CD4-positive, alpha-beta T cell treated with Interleukin-4 for 4 hours (primary cell): ENCODE results near the gene RARA.
"Not testable (repeated sequence)": the region's sequence is repeated elsewhere in the genome, so short reads cannot be mapped to it uniquely, and the experiment has no call there.

Experiments
- DNase-seq: peaks from one replicate; pipeline ENCODE4 v3.0.0-alpha.2; 2020

Gene RARA

GRCh38 chr17:40298726-40299125, 10.3 kb upstream of the RARA start:
- no peak for DNase-seq

- not testable (repeated sequence) for DNase-seq
Observed at GRCh38 chr17:40299159-40299757, 9.7 kb upstream of the RARA start.

GRCh38 chr17:40301315-40301714, 7.7 kb upstream of the RARA start:
- DNase-seq: no peak

- DNase-seq: peak; percentile 76
Observed at GRCh38 chr17:40303009-40303657, 5.8 kb upstream of the RARA start.

GRCh38 chr17:40303708-40304551, 5.0 kb upstream of the RARA start:
- DNase-seq: no peak

- not testable (repeated sequence) for DNase-seq
Observed at GRCh38 chr17:40304552-40304863, 4.5 kb upstream of the RARA start.

- not testable (repeated sequence) for DNase-seq
Observed at GRCh38 chr17:40304866-40305265, 4.1 kb upstream of the RARA start.

GRCh38 chr17:40306395-40306794, 2.6 kb upstream of the RARA start:
- DNase-seq: no peak

- no peak for DNase-seq
Observed at GRCh38 chr17:40307001-40307730, 1.8 kb upstream of the RARA start.

GRCh38 chr17:40307740-40308239, 1.2 kb upstream of the RARA start:
- no peak for DNase-seq

GRCh38 chr17:40309949-40310510, 1.1 kb downstream of the RARA start:
- DNase-seq: peak; percentile 55

- no peak for DNase-seq
Observed at GRCh38 chr17:40310882-40311391, 2.0 kb downstream of the RARA start.

GRCh38 chr17:40311575-40311974, 2.6 kb downstream of the RARA start:
- no peak for DNase-seq

GRCh38 chr17:40312131-40312731, 3.3 kb downstream of the RARA start:
- DNase-seq: no peak

GRCh38 chr17:40312893-40313667, 4.1 kb downstream of the RARA start:
- DNase-seq: no peak

- no peak for DNase-seq
Observed at GRCh38 chr17:40313668-40314583, 4.9 kb downstream of the RARA start.

GRCh38 chr17:40314584-40314956, 5.6 kb downstream of the RARA start:
- DNase-seq: peak; percentile 96

GRCh38 chr17:40315206-40315605, 6.2 kb downstream of the RARA start:
- DNase-seq: no peak

- DNase-seq: no peak
Observed at GRCh38 chr17:40315678-40316570, 6.9 kb downstream of the RARA start.
